M059J (cell line): ENCODE measurements around the gene MTHFD1L. TPM values are rescaled to one million over a fixed set of nuclear protein-coding genes. Genes with fewer than 3 reads are reported as not detected.

Source experiments
- DNase-seq: peaks from one replicate; pipeline ENCODE4 v3.0.0-alpha.2; 2012; ENCODE audit warnings: low read depth
- total RNA-seq: library from RNA; depleted of rRNA; stranded (reverse); fragments of >200 nt; shearing (Covaris generic); gene quantifications from 2 replicates; pipeline ENCODE4 v1.2.3, GENCODE V29; 2014

MTHFD1L gene
- total RNA-seq, 1 experiment from 2014 or later = 10.9 TPM

DNA sequence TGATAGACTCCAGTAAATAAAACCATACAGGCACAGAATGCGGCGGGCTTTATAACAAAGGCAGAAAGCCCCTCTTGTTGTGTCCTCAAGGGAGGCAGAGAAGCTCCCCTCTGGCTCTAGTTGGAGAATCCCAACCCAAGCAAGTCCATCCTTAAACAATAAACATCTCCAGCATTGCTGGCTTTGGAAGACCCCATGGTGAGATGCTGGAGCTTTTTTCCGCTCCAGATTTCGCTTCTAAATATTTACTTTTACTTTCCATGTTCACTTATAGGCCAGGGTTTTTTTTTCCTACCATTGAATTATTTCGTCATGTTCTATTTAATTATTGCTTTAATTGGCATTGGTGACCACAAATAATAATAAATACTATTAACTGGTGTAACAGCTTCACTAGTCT lies 176.2 kb downstream of the MTHFD1L start:
- DNase-seq = no peak

DNA sequence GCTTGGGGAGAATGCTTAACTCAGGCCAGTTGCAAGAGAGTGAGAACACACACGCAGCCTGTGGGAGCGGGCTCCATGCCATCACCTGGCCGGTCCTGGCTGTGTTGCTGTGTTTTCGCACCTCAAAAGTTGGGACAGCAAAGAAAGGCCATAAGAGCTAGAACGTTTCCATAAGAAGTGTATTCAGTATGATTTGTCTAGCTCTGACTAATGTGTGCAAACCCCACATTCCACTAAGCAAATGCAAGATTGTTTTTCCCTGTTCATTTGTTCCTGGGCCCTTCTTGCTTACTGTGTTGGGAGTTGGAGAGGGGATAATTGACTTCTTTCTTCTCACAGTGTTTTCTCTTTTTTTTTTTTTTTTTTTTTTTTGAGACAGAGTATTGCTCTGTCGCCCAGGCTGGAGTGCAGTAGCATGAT lies 177.4 kb downstream of the MTHFD1L start:
- DNase-seq = peak; percentile 67

- DNase-seq = no peak
Measured at GRCh38 chr6:151043944-151044343, 178.4 kb downstream of the MTHFD1L start.

DNA sequence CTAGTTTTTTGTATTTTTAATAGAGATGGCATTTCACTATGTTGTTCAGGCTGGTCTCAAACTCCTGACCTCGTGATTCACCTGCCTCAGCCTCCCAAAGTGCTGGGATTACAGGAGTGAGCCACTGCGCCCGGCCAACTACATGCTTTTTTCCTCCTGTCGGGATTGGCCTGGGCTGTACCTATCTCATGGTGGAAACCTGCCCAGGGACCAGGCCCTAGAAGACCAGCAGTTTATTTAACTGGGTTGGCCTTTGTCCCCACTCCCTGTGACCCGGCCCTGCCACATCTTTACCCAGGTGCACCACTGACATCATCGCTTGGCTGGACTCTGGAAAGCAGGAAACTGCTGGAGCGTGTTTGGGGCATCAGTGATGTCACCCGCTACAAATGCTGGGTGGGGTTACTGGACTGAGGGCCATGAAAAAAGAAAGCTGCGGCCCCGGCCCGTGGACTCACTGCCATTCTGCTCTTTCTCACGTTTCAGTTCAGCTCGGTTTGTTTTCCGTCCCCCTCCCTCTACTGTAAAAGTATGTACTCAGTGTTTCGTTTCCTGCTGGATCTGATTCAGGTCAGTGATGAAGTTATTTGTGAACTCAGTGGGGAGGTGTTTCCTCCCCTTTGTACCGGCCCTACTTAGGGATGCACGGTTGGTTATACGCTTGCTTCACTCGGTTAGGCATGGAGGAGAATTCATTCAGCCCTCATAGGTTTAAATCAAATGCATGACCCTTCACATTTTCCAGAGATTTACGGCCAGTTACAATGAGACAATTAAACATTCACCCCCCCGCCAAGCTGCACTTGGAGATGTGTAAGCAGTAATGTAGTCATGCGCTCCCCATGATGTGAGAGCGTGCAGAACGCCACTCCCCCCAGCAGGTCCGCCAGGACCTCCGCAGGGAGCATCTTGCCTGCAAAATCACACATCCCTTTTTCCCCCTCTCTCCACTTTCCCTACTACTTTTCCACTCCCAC lies 179.3 kb downstream of the MTHFD1L start:
- peak; percentile 96 for DNase-seq

DNA sequence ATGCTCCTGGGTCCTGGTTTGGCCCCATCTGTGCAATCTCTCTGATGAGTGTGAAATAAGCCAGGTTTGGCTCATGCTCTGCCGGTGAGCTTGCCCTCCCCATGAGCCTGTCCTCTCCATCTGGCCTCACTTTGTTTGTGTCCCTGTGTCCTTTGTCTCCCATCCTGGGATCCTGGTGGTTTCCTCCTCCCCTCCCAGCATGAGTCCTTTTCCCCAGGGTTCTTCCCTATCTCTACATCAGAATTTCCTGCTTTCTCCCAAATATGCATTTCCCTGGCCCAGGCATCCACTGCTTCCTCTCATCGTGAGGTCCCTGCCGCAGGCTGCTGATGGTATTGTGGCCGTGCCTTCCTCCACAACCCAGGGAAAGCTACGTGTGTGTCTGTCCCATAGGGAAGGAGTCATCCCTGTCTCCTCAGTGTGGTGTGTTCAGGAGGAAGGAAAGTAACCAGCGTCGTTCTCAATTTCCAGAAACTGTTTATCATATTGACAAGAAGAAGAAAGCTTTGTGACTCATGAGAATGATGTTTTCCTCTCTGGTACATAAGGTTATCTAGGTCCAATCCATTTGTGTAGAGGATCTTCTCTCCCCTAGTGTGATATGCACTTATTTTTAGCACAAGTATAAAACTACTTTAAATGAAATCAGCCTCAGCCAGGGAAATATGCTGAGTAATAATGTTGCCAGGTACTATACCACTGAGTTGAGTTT lies 180.2 kb downstream of the MTHFD1L start:
- peak; percentile 95 for DNase-seq

DNA sequence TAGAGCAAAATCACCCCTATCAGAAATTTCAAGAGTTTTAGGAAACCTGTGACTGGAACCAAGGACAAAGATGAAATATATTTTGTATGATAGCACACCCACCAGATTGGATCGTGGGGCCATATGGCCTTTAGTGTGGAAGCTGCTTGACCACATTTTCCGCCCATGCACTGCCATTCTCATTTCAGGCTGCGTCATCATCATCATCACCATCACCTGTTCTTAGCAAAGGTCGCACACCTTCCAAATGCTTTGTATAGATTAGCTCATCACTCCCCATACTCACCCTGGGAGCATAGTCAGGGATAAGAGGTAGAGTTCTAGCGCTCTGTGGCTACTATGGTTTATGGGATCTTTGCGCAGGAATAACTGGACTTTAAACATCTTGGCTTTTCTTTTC lies 185.7 kb downstream of the MTHFD1L start:
- DNase-seq = no peak

GRCh38 chr6:151052021-151052646 lies 186.6 kb downstream of the MTHFD1L start:
- DNase-seq = peak; percentile 80

DNA sequence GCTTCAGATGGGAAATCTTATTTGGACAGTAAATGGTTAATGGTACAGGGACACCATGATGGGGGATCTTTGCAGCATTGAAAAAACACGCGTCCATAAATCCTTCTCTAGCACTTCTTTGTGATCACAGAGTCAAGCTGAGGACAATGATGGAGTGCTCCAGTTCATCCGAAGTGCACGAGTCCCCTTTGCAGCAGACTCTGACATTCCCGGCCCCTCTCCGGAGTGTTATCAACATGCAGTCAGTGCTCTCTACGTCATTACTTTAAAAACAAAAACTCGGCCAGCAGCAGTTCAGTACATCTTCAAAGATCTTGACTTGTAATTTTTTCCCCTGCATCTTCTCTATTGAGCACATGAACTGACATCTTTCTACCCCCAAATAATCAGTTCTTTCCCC lies 188.8 kb downstream of the MTHFD1L start:
- DNase-seq = no peak

- no peak for DNase-seq
Measured at GRCh38 chr6:151056230-151056907, 190.9 kb downstream of the MTHFD1L start.

GRCh38 chr6:151057061-151057460 lies 191.6 kb downstream of the MTHFD1L start:
- no peak for DNase-seq

DNA sequence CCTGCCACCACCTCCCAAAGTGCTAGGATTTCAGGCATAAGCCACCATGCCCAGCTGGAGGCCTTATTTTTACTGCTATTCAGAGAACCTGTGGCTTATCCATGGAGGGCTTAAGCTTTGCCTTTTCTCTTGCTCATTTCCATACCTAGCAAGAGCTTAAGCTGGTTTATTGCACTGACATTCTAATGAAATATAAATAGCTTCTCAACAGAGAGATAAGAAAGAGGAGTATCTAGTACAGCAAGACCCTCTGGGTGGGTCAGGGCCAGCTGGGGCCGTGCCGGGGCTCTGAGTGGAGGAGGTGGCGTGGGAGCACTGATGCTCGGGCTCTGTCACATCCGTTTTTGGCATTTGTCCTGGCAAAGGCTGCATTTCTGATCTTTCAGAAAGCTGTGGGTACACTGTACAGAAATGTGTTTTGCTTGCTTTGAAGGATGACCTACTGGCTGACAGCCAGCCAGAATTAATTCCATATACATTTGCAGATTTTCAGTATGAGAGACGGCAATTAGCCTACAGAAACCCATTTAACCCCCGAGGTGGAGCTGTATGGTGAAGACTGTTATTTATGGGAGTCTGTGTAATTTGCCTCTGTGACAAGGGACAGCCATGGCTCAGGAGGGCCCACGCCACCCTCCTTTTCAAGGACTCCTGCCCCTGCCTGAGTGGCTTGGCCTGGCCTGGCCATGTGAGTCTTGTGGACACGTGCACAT lies 192.7 kb downstream of the MTHFD1L start:
- no peak for DNase-seq

DNA sequence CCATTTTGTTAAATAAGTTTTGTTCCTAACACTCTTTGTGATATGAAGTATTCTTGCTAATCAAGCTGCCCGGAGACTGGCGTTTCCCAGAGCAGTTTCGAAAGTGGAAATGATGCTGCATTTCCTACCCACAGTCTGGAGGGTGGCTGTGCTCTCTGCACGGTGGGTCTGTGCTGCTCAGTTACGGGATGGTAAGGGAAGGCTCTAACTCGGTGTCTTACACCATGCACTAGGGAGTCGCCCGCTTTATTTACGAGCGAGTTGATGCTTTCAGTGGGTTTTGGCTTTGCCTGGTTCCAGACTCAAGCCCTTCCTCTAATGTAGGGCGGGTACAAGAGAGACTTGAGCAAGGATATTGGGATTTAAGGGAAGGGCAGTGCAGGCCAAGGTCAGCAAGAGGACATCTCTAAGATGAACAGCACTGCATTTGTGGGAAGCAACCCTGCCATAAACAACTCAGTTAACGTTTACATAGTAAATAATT lies 194.2 kb downstream of the MTHFD1L start:
- DNase-seq = no peak

GRCh38 chr6:151060096-151060765 lies 194.7 kb downstream of the MTHFD1L start:
- peak; percentile 99 for DNase-seq

GRCh38 chr6:151060766-151061531 lies 195.4 kb downstream of the MTHFD1L start:
- no peak for DNase-seq

GRCh38 chr6:151063352-151063751 lies 197.8 kb downstream of the MTHFD1L start:
- DNase-seq = peak; percentile 88

DNA sequence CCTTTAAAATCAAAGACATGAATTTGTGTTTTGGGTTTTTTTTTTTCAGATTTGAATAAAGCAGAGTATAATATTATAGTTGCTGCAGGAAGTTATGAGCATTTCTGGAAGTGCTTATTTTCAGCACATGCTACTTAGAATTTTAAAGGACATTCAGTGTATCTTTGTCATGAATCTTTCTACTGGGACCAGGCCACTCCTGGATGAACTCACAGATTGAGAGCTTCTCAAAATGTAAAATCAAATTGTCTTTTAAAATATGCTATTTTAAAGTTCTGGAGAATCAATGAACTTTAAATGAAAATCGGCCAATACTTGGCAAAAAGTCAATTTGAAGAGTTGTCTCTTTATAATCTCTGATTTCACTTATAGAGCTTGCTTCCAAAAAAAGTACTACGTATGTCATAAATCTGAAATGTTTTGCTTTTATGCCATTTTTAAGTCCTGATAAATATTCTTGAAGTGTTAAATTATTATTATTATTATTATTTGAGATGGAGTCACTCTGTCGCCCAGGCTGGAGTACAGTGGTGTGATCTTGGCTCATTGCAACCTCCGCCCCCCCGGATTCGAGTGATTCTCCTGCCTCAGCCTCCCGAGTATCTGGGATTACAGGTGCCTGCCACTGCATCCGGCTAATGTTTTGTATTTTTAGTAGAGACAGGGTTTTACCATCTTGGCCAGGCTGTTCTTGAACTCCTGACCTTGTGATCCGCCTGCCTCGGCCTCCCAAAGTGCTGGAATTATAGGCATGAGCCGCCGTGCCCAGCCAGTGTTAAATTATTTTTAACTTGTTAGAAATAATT lies 198.5 kb downstream of the MTHFD1L start:
- DNase-seq = no peak

DNA sequence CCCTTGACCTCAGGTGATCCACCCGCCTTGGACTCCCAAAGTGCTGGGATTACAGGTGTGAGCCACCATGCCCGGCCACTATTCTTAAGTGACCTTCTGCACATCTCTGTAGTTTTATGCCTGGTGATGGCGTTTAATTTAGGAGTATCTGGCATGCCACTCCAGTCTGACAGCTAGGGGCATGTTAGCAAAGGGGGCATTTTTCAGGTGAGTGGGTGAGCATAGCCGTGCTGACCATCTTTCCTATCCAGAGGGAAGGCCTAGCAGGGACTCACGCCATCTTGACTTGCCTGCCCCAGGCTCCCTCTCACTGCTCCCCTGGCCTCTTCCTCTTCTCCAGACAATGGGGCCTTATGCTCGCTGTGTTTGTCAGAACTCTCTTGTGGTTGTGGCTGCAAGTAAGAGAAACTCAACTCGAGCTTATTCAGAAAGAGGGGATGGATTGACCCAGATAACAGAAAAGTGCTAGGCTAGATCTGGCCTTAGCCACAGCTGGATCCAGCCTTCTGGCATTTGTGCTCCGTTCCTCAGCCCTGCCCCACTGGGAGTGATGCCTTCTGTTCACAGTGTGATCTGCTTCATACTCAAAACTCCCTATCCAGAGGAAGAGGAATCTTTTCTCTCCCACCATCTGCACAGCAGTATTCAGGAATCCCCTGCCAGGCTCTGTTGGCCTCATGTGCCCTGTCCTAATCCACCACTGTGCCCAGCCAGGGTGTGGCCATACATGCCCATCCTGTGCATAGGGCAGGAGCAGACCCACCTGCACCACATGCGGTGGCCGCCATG lies 199.7 kb downstream of the MTHFD1L start:
- DNase-seq = no peak
